Suprapubic skin (tissue), 4 donors: ENCODE results near the gene NFKBIZ. TPM values are rescaled to one million over a fixed set of nuclear protein-coding genes. Genes with fewer than 3 reads are reported as not detected.

Experiments used
- DNase-seq, 2 donors: peaks; one replicate each; pipeline ENCODE4 v3.0.0-alpha.2; 2019; ENCODE audit warnings: low spot score in 2 of 2
- H3K27ac ChIP-seq: fragments of 200-600 bp; sonication (generic); one replicate; pipeline ENCODE4 v1.5.1; 2019
- H3K27me3 ChIP-seq: fragments of 200-600 bp; sonication (generic); one replicate; pipeline ENCODE4 v1.5.1; 2019
- H3K36me3 ChIP-seq: fragments of 200-600 bp; sonication (generic); one replicate; pipeline ENCODE4 v1.5.1; 2019
- H3K4me1 ChIP-seq: fragments of 200-600 bp; sonication (generic); one replicate; pipeline ENCODE4 v1.5.1; 2019
- H3K4me3 ChIP-seq: fragments of 200-600 bp; sonication (generic); one replicate; pipeline ENCODE4 v1.5.1; 2019; ENCODE audit warnings: mild to moderate bottlenecking
- H3K9me3 ChIP-seq: fragments of 200-600 bp; sonication (generic); one replicate; pipeline ENCODE4 v1.5.1; 2019
- EP300 ChIP-seq: sonication (generic); formaldehyde crosslinking; IDR thresholded peaks from one replicate; pipeline ENCODE4 v1.6.1; 2017; ENCODE audit warnings: antibody characterized with exemption
- POLR2A ChIP-seq, 2 donors: fragments of 450-650 bp; IDR thresholded peaks; one replicate each; pipeline ENCODE4 v1.6.1; 2017; ENCODE audit warnings: antibody characterized with exemption in 2 of 2, mild to moderate bottlenecking in 2 of 2, moderate library complexity in 2 of 2
- POLR2AphosphoS5 ChIP-seq, 3 donors: sonication (generic); formaldehyde crosslinking; IDR thresholded peaks; one replicate each; pipeline ENCODE4 v1.6.1; 2017; ENCODE audit warnings: antibody characterized with exemption in 3 of 3
- WGBS: methylation state at CpG from one replicate; pipeline ENCODE4 v1.1.5; 2018; 5-methylcytosine and 5-hydroxymethylcytosine counted together
- total RNA-seq, 4 donors: library from RNA; depleted of rRNA; stranded (reverse); fragments of >200 nt; gene quantifications; one replicate each; pipeline ENCODE4 v1.1.0, GENCODE V29; 2016
- TF ChIP-seq, protein P1 (sequence below), 2 donors: fragments of 200-600 bp in 1 of 2; fragments of 450-650 bp in 1 of 2; sonication (generic) in 1 of 2; IDR thresholded peaks; one replicate each; pipeline ENCODE4 v1.5.1; 2016 to 2019; ENCODE audit warnings: antibody characterized with exemption in 2 of 2, mild to moderate bottlenecking in 1 of 2, moderate library complexity in 1 of 2

Gene NFKBIZ
- total RNA-seq, 4 donors from 2014 or later, result 142 to 311 (median 159) TPM

GRCh38 chr3:101828276-101828675 is 21.0 kb upstream of the NFKBIZ start:
- Histone ChIP-seq H3K27me3 (no peaks in the 10 kb centered on the region), H3K4me1 (peaks cover 41% of the 10 kb centered on the region), H3K36me3 (no peaks in the 10 kb centered on the region), H3K27ac (peak overlapping the region; percentile 88), H3K9me3 (no peaks in the 10 kb centered on the region), H3K4me3 (peak overlapping the region; percentile 69)
- 6% methylated on average over 3 of the region's 3 CpGs for WGBS
- TF ChIP-seq EP300 (no peak), POLR2A (IDR thresholded peaks at IDR 0.05) (no peak), POLR2AphosphoS5 (IDR thresholded peaks at IDR 0.05) (no peak)
- TF ChIP-seq, protein P1, sequence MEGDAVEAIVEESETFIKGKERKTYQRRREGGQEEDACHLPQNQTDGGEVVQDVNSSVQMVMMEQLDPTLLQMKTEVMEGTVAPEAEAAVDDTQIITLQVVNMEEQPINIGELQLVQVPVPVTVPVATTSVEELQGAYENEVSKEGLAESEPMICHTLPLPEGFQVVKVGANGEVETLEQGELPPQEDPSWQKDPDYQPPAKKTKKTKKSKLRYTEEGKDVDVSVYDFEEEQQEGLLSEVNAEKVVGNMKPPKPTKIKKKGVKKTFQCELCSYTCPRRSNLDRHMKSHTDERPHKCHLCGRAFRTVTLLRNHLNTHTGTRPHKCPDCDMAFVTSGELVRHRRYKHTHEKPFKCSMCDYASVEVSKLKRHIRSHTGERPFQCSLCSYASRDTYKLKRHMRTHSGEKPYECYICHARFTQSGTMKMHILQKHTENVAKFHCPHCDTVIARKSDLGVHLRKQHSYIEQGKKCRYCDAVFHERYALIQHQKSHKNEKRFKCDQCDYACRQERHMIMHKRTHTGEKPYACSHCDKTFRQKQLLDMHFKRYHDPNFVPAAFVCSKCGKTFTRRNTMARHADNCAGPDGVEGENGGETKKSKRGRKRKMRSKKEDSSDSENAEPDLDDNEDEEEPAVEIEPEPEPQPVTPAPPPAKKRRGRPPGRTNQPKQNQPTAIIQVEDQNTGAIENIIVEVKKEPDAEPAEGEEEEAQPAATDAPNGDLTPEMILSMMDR (IDR thresholded peaks at IDR 0.05), result no peak
- no peak for DNase-seq

- DNase-seq, result peak in 1 of 2 donors; percentile 79
- WGBS, result 24% methylated on average over 9 of the region's 9 CpGs
- Histone ChIP-seq H3K4me1 (peaks cover 47% of the 10 kb centered on the region), H3K4me3 (peak overlapping the region; percentile 69), H3K9me3 (no peaks in the 10 kb centered on the region), H3K36me3 (no peaks in the 10 kb centered on the region), H3K27me3 (no peaks in the 10 kb centered on the region), H3K27ac (peak overlapping the region; percentile 88)
- TF ChIP-seq, protein P1 (IDR thresholded peaks at IDR 0.05), result no peak
- TF ChIP-seq POLR2AphosphoS5 (IDR thresholded peaks at IDR 0.05) (no peak), EP300 (no peak), POLR2A (IDR thresholded peaks at IDR 0.05) (no peak)
Observed at GRCh38 chr3:101828691-101829436, 20.4 kb upstream of the NFKBIZ start.

DNA sequence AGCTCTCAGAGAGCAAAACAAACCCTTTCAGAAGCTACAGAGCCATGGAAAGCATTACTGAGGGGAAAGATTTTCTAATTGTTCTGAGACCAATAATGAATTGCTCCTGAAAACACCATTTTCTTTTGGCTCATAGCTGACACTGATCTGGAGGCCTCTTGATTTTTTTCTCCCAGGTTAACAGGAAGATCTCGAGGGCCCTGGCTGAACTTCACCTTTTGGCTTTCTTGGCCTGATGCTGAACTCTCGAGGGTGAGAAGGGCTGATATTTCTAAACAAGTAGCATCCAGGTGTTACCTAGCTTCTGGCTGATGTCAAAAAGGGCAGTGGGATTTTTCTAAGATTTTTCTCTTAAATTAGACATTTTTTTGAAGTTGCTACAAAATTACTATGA is 19.9 kb upstream of the NFKBIZ start:
- Histone ChIP-seq H3K4me1 (peaks cover 50% of the 10 kb centered on the region), H3K4me3 (no peak overlapping the region), H3K36me3 (no peaks in the 10 kb centered on the region), H3K9me3 (no peaks in the 10 kb centered on the region), H3K27me3 (no peaks in the 10 kb centered on the region), H3K27ac (peak overlapping the region; percentile 88)
- TF ChIP-seq POLR2AphosphoS5 (IDR thresholded peaks at IDR 0.05), result no peak
- TF ChIP-seq POLR2A (IDR thresholded peaks at IDR 0.05), result no peak
- no peak for TF ChIP-seq EP300
- TF ChIP-seq, protein P1 (IDR thresholded peaks at IDR 0.05), result no peak
- no peak for DNase-seq
- WGBS, result 48% methylated on average over 2 of the region's 2 CpGs

DNA sequence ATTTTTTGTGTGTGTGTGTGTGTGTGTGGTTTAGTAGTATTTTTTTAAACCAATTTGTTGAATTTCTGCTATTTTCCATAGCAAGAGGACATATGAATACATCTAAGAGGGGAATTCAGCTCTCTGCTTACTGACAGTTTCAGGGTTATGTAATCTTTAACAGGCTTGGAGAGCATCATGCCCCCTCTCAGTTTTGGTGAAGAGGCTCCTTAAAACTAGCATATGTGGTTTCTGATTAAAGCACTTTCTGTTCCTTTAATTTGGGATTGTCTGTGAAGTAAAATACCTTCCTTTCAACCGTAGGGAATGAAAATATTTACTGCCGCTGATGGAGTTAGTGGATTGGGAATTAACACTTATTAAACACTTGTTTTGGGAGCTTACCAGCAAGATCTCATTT is 19.4 kb upstream of the NFKBIZ start:
- no peaks in the 10 kb centered on the region for H3K9me3 ChIP-seq
- DNase-seq, result no peak
- H3K36me3 ChIP-seq, result no peaks in the 10 kb centered on the region
- peaks cover 47% of the 10 kb centered on the region for H3K4me1 ChIP-seq
- WGBS, result 61% methylated on average over 2 of the region's 2 CpGs
- no peak overlapping the region for H3K27ac ChIP-seq
- TF ChIP-seq EP300 (no peak), POLR2A (IDR thresholded peaks at IDR 0.05) (no peak)
- H3K4me3 ChIP-seq, result no peak overlapping the region
- no peaks in the 10 kb centered on the region for H3K27me3 ChIP-seq

GRCh38 chr3:101833446-101833974 is 15.8 kb upstream of the NFKBIZ start:
- WGBS, result 56% methylated on average over 2 of the region's 2 CpGs
- Histone ChIP-seq H3K27me3 (no peaks in the 10 kb centered on the region), H3K4me3 (no peak overlapping the region), H3K9me3 (no peaks in the 10 kb centered on the region), H3K4me1 (peaks cover 33% of the 10 kb centered on the region), H3K27ac (no peak overlapping the region), H3K36me3 (no peaks in the 10 kb centered on the region)
- no peak for TF ChIP-seq POLR2A (IDR thresholded peaks at IDR 0.05)
- TF ChIP-seq, protein P1 (IDR thresholded peaks at IDR 0.05), result no peak
- DNase-seq, result no peak
